Measurements from ENCODE around the gene OR2B2.
"Not testable (repeated sequence)": the region's sequence is repeated elsewhere in the genome, so short reads cannot be mapped to it uniquely, and the experiment has no call there.

- TF ChIP-seq, protein P1, sequence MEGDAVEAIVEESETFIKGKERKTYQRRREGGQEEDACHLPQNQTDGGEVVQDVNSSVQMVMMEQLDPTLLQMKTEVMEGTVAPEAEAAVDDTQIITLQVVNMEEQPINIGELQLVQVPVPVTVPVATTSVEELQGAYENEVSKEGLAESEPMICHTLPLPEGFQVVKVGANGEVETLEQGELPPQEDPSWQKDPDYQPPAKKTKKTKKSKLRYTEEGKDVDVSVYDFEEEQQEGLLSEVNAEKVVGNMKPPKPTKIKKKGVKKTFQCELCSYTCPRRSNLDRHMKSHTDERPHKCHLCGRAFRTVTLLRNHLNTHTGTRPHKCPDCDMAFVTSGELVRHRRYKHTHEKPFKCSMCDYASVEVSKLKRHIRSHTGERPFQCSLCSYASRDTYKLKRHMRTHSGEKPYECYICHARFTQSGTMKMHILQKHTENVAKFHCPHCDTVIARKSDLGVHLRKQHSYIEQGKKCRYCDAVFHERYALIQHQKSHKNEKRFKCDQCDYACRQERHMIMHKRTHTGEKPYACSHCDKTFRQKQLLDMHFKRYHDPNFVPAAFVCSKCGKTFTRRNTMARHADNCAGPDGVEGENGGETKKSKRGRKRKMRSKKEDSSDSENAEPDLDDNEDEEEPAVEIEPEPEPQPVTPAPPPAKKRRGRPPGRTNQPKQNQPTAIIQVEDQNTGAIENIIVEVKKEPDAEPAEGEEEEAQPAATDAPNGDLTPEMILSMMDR (conservative IDR thresholded peaks at IDR 0.05 in 1 of 2, IDR thresholded peaks at IDR 0.05 in 1 of 2; ENCODE audit: extremely low read depth in 1 of 2, insufficient read depth in 1 of 2, low read depth in 1 of 2, low read length in 2 of 2), result not testable (repeated sequence)
- not testable (repeated sequence) for TF ChIP-seq EZH2 (IDR thresholded peaks at IDR 0.05; ENCODE audit: borderline replicate concordance, low read length)
These were observed 30.9 kb upstream of the OR2B2 start for GRCh38 chr6:27943072-27943471.
